ENCODE results near the gene MS4A7.

DNA sequence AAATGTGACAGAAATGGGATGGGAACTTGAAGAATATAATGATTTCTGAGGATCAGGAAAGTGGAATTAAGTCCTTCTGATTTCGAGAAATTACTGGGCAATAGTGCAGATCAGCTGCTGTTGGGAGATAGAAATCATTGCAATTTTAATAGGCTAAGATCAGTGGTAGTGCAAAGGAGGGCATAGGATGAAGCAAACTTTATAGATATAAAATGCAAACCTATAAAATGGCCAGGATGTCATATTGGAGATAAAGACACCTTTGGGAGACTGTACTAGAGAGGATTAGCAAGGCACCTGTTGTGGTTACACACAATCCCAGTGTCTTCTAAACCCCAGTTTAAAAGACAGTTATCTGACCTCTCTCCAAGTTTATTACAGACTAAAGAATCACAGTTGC, 6.5 kb upstream of the MS4A7 start:
- TF ChIP-seq, protein P1, sequence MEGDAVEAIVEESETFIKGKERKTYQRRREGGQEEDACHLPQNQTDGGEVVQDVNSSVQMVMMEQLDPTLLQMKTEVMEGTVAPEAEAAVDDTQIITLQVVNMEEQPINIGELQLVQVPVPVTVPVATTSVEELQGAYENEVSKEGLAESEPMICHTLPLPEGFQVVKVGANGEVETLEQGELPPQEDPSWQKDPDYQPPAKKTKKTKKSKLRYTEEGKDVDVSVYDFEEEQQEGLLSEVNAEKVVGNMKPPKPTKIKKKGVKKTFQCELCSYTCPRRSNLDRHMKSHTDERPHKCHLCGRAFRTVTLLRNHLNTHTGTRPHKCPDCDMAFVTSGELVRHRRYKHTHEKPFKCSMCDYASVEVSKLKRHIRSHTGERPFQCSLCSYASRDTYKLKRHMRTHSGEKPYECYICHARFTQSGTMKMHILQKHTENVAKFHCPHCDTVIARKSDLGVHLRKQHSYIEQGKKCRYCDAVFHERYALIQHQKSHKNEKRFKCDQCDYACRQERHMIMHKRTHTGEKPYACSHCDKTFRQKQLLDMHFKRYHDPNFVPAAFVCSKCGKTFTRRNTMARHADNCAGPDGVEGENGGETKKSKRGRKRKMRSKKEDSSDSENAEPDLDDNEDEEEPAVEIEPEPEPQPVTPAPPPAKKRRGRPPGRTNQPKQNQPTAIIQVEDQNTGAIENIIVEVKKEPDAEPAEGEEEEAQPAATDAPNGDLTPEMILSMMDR (IDR thresholded peaks at IDR 0.05), result no peak
- TF ChIP-seq EP300 (IDR thresholded peaks at IDR 0.05) (no peak), POLR2AphosphoS5 (IDR thresholded peaks at IDR 0.05) (no peak), POLR2A (IDR thresholded peaks at IDR 0.05) (no peak)

Measured in upper lobe of left lung (tissue), 4 donors.